ENCODE results near the gene INPP5J. TPM values are rescaled to one million over a fixed set of nuclear protein-coding genes. Genes with fewer than 3 reads are reported as not detected.
A peak's percentile ranks its signal among the peaks of the same experiment; 100 is the strongest.

INPP5J gene
- total and polyA plus RNA-seq, 2 donors (not counting 1 experiment from before 2014, with no cell fraction given) = 0.17 to 0.33 TPM

DNA sequence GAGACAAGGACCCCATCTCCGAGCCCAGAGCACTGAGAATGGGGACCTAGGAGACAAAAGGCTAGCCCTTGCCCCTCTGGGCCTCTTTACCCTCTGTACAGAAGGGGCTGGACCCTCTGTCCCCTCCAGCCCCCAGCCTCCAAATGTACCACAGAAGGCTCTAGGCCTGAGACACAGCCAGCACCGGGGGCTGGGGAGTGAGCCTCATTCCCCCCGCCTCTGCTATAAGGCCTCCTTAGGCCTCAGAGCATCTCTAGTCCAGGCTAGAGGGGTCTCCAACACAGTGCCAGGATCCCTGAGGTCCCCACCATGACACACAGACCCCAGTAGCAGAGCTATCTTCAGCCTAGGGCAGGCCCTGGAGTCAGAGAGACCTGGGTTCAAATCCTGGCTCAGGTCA is 36.8 kb upstream of the INPP5J start:
- Histone ChIP-seq H4K20me1 (ENCODE audit: control insufficient read depth, extremely low read depth, insufficient read depth, low read length) (no peaks in the 10 kb centered on the region), H3K27me3 (ENCODE audit: control insufficient read depth, insufficient read depth, low read length) (no peaks in the 10 kb centered on the region), H2AFZ (ENCODE audit: low read length) (no peak overlapping the region), H3K36me3 (ENCODE audit: control insufficient read depth, insufficient read depth, low read length) (peaks cover 49% of the 10 kb centered on the region), H3K9me3 (ENCODE audit: control insufficient read depth, insufficient read depth, low read depth, low read length) (no peaks in the 10 kb centered on the region), H3K4me1 (ENCODE audit: control insufficient read depth, extremely low read depth, insufficient read depth, low read length) (peaks cover 21% of the 10 kb centered on the region), H3K27ac (ENCODE audit: insufficient read depth, low read length) (peak overlapping the region; percentile 87), H3K4me2 (ENCODE audit: extremely low read depth, insufficient read depth, low read length) (peak overlapping the region; percentile 93), H3K4me3 (replicated peaks in 1 of 4; ENCODE audit: control extremely low read depth in 1 of 4, insufficient read depth in 1 of 4, low read depth in 3 of 4, low read length in 4 of 4) (peak overlapping the region in 2 of 4 experiments; percentile 41 to 98), H3K79me2 (ENCODE audit: control insufficient read depth, insufficient read depth, low read length) (peaks cover 80% of the 10 kb centered on the region), H3K9ac (ENCODE audit: insufficient read depth, low read length) (no peak overlapping the region)
- no peak for DNase-seq (ENCODE audit: low read depth in 2 of 2)
- no peak for TF ChIP-seq EZH2 (IDR thresholded peaks at IDR 0.05; ENCODE audit: low read length, missing control alignments)
- TF ChIP-seq, protein P1, sequence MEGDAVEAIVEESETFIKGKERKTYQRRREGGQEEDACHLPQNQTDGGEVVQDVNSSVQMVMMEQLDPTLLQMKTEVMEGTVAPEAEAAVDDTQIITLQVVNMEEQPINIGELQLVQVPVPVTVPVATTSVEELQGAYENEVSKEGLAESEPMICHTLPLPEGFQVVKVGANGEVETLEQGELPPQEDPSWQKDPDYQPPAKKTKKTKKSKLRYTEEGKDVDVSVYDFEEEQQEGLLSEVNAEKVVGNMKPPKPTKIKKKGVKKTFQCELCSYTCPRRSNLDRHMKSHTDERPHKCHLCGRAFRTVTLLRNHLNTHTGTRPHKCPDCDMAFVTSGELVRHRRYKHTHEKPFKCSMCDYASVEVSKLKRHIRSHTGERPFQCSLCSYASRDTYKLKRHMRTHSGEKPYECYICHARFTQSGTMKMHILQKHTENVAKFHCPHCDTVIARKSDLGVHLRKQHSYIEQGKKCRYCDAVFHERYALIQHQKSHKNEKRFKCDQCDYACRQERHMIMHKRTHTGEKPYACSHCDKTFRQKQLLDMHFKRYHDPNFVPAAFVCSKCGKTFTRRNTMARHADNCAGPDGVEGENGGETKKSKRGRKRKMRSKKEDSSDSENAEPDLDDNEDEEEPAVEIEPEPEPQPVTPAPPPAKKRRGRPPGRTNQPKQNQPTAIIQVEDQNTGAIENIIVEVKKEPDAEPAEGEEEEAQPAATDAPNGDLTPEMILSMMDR (conservative IDR thresholded peaks at IDR 0.05 in 1 of 2, IDR thresholded peaks at IDR 0.05 in 1 of 2; ENCODE audit: low read depth in 1 of 2, low read length in 2 of 2) = no peak

DNA sequence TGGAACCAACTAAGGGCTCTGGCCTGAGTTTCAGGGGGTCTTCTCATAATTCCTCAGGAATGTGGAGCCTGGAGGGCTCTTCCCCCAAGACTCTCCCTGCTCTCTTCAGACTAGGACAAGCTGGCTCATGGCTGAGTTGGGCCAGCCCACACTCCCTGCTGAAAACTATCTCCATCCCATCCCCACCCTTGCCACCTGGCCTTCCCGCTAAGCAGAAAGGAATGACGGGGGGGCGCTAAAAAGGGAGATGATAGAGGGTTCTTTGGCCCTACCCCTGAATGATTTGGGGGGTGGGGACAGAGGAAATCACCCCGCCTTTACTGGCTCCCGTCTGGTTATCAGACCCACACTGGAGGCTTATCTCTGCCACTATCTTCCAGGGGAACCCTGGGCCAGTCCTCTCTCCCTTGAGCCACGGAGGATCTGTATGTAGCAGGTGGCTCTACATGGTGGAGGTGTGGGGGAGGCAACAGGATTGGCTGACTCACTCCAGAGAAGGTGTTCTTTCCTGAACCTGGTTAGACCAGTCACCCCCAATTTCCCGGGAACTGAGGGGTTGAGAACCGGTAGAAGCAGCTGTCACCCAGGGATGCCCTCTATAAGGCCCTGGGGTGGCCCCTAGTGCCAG is 35.9 kb upstream of the INPP5J start:
- Histone ChIP-seq H3K4me2 (ENCODE audit: extremely low read depth, insufficient read depth, low read length) (peak overlapping the region; percentile 25), H3K9me3 (ENCODE audit: control insufficient read depth, insufficient read depth, low read depth, low read length) (no peaks in the 10 kb centered on the region), H3K9ac (ENCODE audit: insufficient read depth, low read length) (no peak overlapping the region), H3K27ac (ENCODE audit: insufficient read depth, low read length) (no peak overlapping the region), H3K4me1 (ENCODE audit: control insufficient read depth, extremely low read depth, insufficient read depth, low read length) (peaks cover 21% of the 10 kb centered on the region), H3K36me3 (ENCODE audit: control insufficient read depth, insufficient read depth, low read length) (peaks cover 58% of the 10 kb centered on the region), H4K20me1 (ENCODE audit: control insufficient read depth, extremely low read depth, insufficient read depth, low read length) (no peaks in the 10 kb centered on the region), H2AFZ (ENCODE audit: low read length) (no peak overlapping the region), H3K27me3 (ENCODE audit: control insufficient read depth, insufficient read depth, low read length) (no peaks in the 10 kb centered on the region), H3K79me2 (ENCODE audit: control insufficient read depth, insufficient read depth, low read length) (peaks cover 76% of the 10 kb centered on the region), H3K4me3 (replicated peaks in 1 of 4; ENCODE audit: control extremely low read depth in 1 of 4, insufficient read depth in 1 of 4, low read depth in 3 of 4, low read length in 4 of 4) (no peak overlapping the region)
- no peak for TF ChIP-seq EZH2 (IDR thresholded peaks at IDR 0.05; ENCODE audit: low read length, missing control alignments)
- TF ChIP-seq, protein P1 (conservative IDR thresholded peaks at IDR 0.05 in 1 of 2, IDR thresholded peaks at IDR 0.05 in 1 of 2; ENCODE audit: low read depth in 1 of 2, low read length in 2 of 2) = no peak
- DNase-seq (ENCODE audit: low read depth in 2 of 2) = no peak

- Histone ChIP-seq H3K36me3 (ENCODE audit: control insufficient read depth, insufficient read depth, low read length) (peaks cover 68% of the 10 kb centered on the region), H3K79me2 (ENCODE audit: control insufficient read depth, insufficient read depth, low read length) (peaks cover 72% of the 10 kb centered on the region), H4K20me1 (ENCODE audit: control insufficient read depth, extremely low read depth, insufficient read depth, low read length) (no peaks in the 10 kb centered on the region)
These were observed 35.0 kb upstream of the INPP5J start for GRCh38 chr22:31087744-31088215.

More at GRCh38 chr22:31087744-31088215, 35.0 kb upstream of the INPP5J start:
- no peak for DNase-seq (ENCODE audit: low read depth in 2 of 2)
- no peak overlapping the region for H3K4me3 ChIP-seq (replicated peaks in 1 of 4; ENCODE audit: control extremely low read depth in 1 of 4, insufficient read depth in 1 of 4, low read depth in 3 of 4, low read length in 4 of 4)
- H2AFZ ChIP-seq (ENCODE audit: low read length) = no peak overlapping the region
- H3K4me2 ChIP-seq (ENCODE audit: extremely low read depth, insufficient read depth, low read length) = no peak overlapping the region
- TF ChIP-seq, protein P1 (conservative IDR thresholded peaks at IDR 0.05 in 1 of 2, IDR thresholded peaks at IDR 0.05 in 1 of 2; ENCODE audit: low read depth in 1 of 2, low read length in 2 of 2) = no peak
- peaks cover 21% of the 10 kb centered on the region for H3K4me1 ChIP-seq (ENCODE audit: control insufficient read depth, extremely low read depth, insufficient read depth, low read length)
- no peaks in the 10 kb centered on the region for H3K27me3 ChIP-seq (ENCODE audit: control insufficient read depth, insufficient read depth, low read length)
- H3K27ac ChIP-seq (ENCODE audit: insufficient read depth, low read length) = no peak overlapping the region
- H3K9me3 ChIP-seq (ENCODE audit: control insufficient read depth, insufficient read depth, low read depth, low read length) = no peaks in the 10 kb centered on the region
- H3K9ac ChIP-seq (ENCODE audit: insufficient read depth, low read length) = peak overlapping the region; percentile 23

Measured in fibroblast of lung (primary cell).